GM12874 (cell line): ENCODE results near the gene MGMT.

ENCODE experiments used
- TF ChIP-seq, protein P1 (sequence below): IDR thresholded peaks from 2 replicates; pipeline ENCODE4 v1.5.1; 2011; ENCODE audit warnings: low read depth, mild to moderate bottlenecking, control low read depth, low read length, moderate library complexity; ENCODE audit not compliant: insufficient read depth

MGMT gene

GRCh38 chr10:129657297-129658017 lies 190.4 kb downstream of the MGMT start:
- TF ChIP-seq, protein P1, sequence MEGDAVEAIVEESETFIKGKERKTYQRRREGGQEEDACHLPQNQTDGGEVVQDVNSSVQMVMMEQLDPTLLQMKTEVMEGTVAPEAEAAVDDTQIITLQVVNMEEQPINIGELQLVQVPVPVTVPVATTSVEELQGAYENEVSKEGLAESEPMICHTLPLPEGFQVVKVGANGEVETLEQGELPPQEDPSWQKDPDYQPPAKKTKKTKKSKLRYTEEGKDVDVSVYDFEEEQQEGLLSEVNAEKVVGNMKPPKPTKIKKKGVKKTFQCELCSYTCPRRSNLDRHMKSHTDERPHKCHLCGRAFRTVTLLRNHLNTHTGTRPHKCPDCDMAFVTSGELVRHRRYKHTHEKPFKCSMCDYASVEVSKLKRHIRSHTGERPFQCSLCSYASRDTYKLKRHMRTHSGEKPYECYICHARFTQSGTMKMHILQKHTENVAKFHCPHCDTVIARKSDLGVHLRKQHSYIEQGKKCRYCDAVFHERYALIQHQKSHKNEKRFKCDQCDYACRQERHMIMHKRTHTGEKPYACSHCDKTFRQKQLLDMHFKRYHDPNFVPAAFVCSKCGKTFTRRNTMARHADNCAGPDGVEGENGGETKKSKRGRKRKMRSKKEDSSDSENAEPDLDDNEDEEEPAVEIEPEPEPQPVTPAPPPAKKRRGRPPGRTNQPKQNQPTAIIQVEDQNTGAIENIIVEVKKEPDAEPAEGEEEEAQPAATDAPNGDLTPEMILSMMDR: no peak

DNA sequence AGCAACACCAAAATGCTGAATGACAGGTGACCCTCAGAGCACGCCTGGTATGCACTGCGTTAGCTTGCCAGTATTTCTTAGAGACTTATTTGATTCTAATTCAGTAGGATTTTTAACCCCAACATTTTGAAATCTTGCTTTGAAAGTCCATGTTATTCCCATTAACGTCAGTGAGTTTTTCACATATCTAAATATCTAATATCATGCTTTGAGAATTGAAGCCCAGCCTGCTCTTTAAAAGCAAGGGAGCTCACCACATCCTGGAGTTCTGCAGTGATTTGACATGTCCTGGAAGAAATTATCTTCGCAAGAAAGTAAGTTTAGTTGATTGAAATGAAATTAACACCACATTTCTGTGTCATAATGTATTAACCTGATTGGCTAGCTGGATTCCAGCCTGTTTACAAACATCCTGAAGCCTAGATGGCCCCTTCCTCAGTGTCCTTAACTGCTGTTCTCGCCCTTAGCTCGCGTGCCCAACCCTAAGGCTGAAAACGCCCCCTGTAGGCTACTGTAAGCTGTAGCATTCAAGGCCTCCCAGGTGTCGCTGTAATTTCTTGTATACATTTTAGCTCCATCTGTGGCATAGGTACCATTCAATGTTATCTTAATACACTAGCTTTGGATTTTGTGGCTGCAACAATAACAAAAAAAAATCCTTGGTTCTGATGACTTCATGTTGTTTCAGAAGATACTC lies 191.5 kb downstream of the MGMT start:
- TF ChIP-seq, protein P1: no peak

DNA sequence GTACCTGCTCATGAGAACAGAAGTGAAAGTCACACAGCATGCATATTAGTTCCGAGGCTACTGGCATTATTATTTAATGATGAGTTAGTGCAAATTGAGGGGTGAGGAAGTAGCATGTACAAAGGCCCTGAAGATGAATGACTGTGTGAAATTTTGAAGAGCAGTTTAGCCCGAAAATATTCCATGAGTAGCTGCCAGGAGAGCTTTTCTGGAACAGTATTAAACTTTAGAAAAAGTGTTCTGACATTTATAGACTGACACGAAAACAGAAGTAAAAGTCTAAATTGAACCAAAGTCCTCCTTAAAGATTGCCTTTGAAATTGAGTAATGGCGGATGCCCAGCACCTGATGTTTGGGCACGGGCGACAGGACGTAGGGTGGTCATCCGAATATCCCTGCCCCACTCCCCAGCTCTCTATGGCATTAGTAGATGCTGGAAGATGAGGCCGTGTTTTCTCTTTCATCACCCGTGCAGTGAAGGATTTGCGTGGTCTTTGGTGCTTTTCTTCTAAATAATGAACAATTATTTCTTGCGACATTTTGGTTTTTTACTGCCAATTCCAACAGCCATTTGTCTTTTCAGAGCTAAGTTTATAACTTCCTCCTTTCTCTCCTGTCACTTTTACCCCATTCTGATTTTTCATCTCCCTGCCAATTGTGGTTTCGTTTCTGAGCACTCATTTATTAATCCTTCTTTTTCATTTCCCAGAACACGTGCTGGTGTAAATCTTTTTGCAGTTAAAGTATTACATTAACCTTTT lies 192.6 kb downstream of the MGMT start:
- TF ChIP-seq, protein P1: no peak

GRCh38 chr10:129660569-129660968 lies 193.5 kb downstream of the MGMT start:
- TF ChIP-seq, protein P1: no peak

DNA sequence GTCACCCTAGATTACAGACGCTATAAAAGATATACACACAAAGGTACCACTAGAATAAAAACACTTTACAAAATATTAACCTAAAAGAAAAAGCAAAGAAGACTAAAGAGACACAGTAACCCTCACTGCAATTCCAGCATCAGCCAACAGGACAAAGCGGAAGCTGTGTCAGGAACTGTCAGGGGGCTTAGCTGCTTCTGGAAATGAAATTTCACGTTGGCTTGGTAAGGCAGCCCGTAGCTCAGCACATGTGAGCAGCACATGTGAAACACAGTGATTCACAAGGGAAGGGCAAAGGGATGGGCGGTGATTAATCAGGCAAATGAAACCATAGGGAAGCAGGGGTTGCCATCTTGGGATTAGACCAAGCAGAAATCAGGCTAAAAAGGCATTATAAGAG lies 195.4 kb downstream of the MGMT start:
- TF ChIP-seq, protein P1: no peak

- TF ChIP-seq, protein P1: no peak
These were observed 203.1 kb downstream of the MGMT start for GRCh38 chr10:129670124-129670523.

DNA sequence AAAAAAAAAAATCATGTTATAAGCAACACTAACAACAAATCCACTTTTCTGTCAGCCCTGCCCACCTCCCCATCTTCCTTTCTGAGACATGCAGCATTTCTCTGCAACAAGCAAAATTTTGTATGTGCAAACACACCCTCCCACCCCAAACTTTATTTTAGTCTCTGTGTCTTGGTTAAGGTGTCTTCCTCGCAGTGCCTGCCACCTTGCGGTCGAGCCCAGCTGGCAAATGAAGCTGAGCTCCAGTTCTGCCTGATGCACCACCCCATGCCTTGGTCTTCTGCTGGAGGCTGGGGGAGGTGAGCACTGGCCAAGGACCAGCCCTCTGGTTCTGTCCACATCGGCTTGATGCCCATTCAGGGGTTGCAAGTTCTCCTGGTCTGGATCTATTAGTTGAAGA lies 206.3 kb downstream of the MGMT start:
- TF ChIP-seq, protein P1: no peak
